H1 (cell line): ENCODE data around the gene LCE4A. TPM values are rescaled to one million over a fixed set of nuclear protein-coding genes. Genes with fewer than 3 reads are reported as not detected.

Experiments used
- CTCF ChIA-PET: fragments of 300-600 bp; sonication (Branson Sonifier 250); formaldehyde crosslinking; loops from one replicate; lab custom pipeline; 2021; ENCODE audit not compliant: partially characterized antibody; lab: Charles Lee
- POLR2A ChIA-PET: fragments of 300-600 bp; sonication (Branson Sonifier 250); formaldehyde crosslinking; loops from one replicate; lab custom pipeline; 2021; ENCODE audit warnings: inconsistent platforms; ENCODE audit not compliant: partially characterized antibody; lab: Charles Lee
- DNase-seq, 2 experiments: peaks; one replicate each; pipeline versions ENCODE4 v3.0.0 to v3.0.0-alpha.2; 2010 to 2022; ENCODE audit warnings: low spot score in 2 of 2, low read depth in 1 of 2, mixed read lengths in 1 of 2
- FAIRE-seq: peaks from 2 replicates; lab custom pipeline; 2011; peaks lifted over from hg19 to GRCh38; lab: Jason Lieb, UNC
- H2AFZ ChIP-seq: 2 replicates; pipeline ENCODE4 v1.8.1; 2012; ENCODE audit warnings: low read length, inconsistent platforms
- H2AK5ac ChIP-seq: 2 replicates; pipeline ENCODE4 v1.6.1; 2013; ENCODE audit warnings: low read depth, low read length
- H2BK120ac ChIP-seq: replicated peaks from 2 replicates; pipeline ENCODE3; 2013; ENCODE audit warnings: low read depth, low read length, inconsistent platforms
- H2BK12ac ChIP-seq: 2 replicates; pipeline ENCODE4 v1.6.1; 2013; ENCODE audit warnings: low read depth, low read length
- H2BK15ac ChIP-seq: 2 replicates; pipeline ENCODE4 v1.6.1; 2013; ENCODE audit warnings: low read length
- H2BK20ac ChIP-seq: 2 replicates; pipeline ENCODE4 v1.6.1; 2013; ENCODE audit warnings: low read length
- H2BK5ac ChIP-seq: 2 replicates; pipeline ENCODE4 v1.6.1; 2013; ENCODE audit warnings: low read depth, low read length
- H3K14ac ChIP-seq: 2 replicates; pipeline ENCODE4 v1.6.1; 2013; ENCODE audit warnings: inconsistent platforms; ENCODE audit not compliant: insufficient read length
- H3K18ac ChIP-seq: 2 replicates; pipeline ENCODE4 v1.6.1; 2013; ENCODE audit warnings: low read length; ENCODE audit errors: extremely low read depth
- H3K23ac ChIP-seq: 2 replicates; pipeline ENCODE4 v1.6.1; 2013; ENCODE audit warnings: inconsistent platforms; ENCODE audit not compliant: insufficient read length
- H3K23me2 ChIP-seq: 2 replicates; pipeline ENCODE4 v1.6.1; 2013; ENCODE audit warnings: low read depth, low read length
- H3K27ac ChIP-seq: 2 replicates; pipeline ENCODE4 v1.6.1; 2011; ENCODE audit warnings: low read depth, low read length, inconsistent platforms
- H3K27me3 ChIP-seq, 4 experiments: replicated peaks in 1 of 4; 1 replicate in 1 of 4; 2 replicates in 3 of 4; pipeline versions ENCODE4 v1.6.1 to v1.8.1; 2011 to 2013; ENCODE audit warnings: low read length in 3 of 4, mild to moderate bottlenecking in 3 of 4, inconsistent platforms in 2 of 4, mixed read lengths in 2 of 4, moderate library complexity in 1 of 4; ENCODE audit not compliant: control insufficient read depth in 3 of 4, insufficient read depth in 3 of 4; ENCODE audit errors: extremely low read depth in 1 of 4
- H3K36me3 ChIP-seq, 4 experiments: 2 replicates each; pipeline versions ENCODE4 v1.6.1 to v1.8.1; 2011 to 2013; ENCODE audit warnings: mild to moderate bottlenecking in 4 of 4, low read length in 3 of 4, moderate library complexity in 2 of 4, control low read depth in 1 of 4, inconsistent platforms in 1 of 4; ENCODE audit not compliant: insufficient read depth in 4 of 4, control insufficient read depth in 2 of 4
- H3K4ac ChIP-seq: replicated peaks from 2 replicates; pipeline ENCODE3; 2013; ENCODE audit warnings: low read length, low read depth, mixed read lengths, inconsistent platforms; ENCODE audit not compliant: insufficient read length
- H3K4me1 ChIP-seq, 4 experiments: replicated peaks in 1 of 4; 1 replicate in 1 of 4; 2 replicates in 3 of 4; pipeline versions ENCODE4 v1.6.1 to v1.8.1; 2011 to 2013; ENCODE audit warnings: low read length in 3 of 4, inconsistent platforms in 2 of 4, mixed read lengths in 1 of 4; ENCODE audit not compliant: insufficient read depth in 4 of 4, control insufficient read depth in 3 of 4
- H3K4me2 ChIP-seq, 2 experiments: 2 replicates each; pipeline versions ENCODE4 v1.6.1 to v1.8.1; 2011 to 2013; ENCODE audit warnings: low read depth in 2 of 2, low read length in 2 of 2, control low read depth in 1 of 2, inconsistent platforms in 1 of 2, mild to moderate bottlenecking in 1 of 2; ENCODE audit not compliant: insufficient read depth in 1 of 2
- H3K4me3 ChIP-seq, 4 experiments: fragments of 200-600, 300-600 bp in 1 of 4; sonication (generic), shearing (Covaris generic), sonication (Bioruptor Twin) in 1 of 4; 2 replicates each; pipeline versions ENCODE4 v1.5.1 to v1.8.1; 2011 to 2016; ENCODE audit warnings: low read length in 4 of 4, low read depth in 3 of 4, control low read depth in 2 of 4, inconsistent platforms in 2 of 4, mild to moderate bottlenecking in 2 of 4, mixed read lengths in 1 of 4, moderate library complexity in 1 of 4; ENCODE audit not compliant: insufficient read depth in 2 of 4; ENCODE audit errors: extremely low read depth in 1 of 4
- H3K56ac ChIP-seq: replicated peaks from 2 replicates; pipeline ENCODE3; 2013; ENCODE audit warnings: low read depth, mild to moderate bottlenecking, mixed read lengths, low read length, inconsistent platforms; ENCODE audit not compliant: insufficient read length
- H3K79me1 ChIP-seq: 2 replicates; pipeline ENCODE4 v1.6.1; 2013; ENCODE audit warnings: low read depth, low read length, control low read depth
- H3K79me2 ChIP-seq, 2 experiments: 2 replicates each; pipeline versions ENCODE4 v1.6.1 to v1.8.1; 2012 to 2013; ENCODE audit warnings: low read length in 2 of 2, mild to moderate bottlenecking in 2 of 2, inconsistent platforms in 1 of 2; ENCODE audit not compliant: insufficient read depth in 2 of 2, control insufficient read depth in 1 of 2
- H3K9ac ChIP-seq, 4 experiments: replicated peaks in 1 of 4; 1 replicate in 1 of 4; 2 replicates in 3 of 4; pipeline versions ENCODE4 v1.6.1 to v1.8.1; 2011 to 2013; ENCODE audit warnings: low read depth in 3 of 4, low read length in 3 of 4, control low read depth in 2 of 4, mild to moderate bottlenecking in 2 of 4, moderate library complexity in 2 of 4, inconsistent platforms in 1 of 4; ENCODE audit errors: extremely low read depth in 1 of 4
- H3K9me3 ChIP-seq, 2 experiments: 2 replicates each; pipeline versions ENCODE4 v1.6.1 to v1.8.1; 2012 to 2013; ENCODE audit warnings: mild to moderate bottlenecking in 2 of 2, moderate library complexity in 2 of 2, control low read depth in 1 of 2, inconsistent platforms in 1 of 2, low read depth in 1 of 2, low read length in 1 of 2, mixed read lengths in 1 of 2; ENCODE audit not compliant: insufficient read depth in 2 of 2
- H4K20me1 ChIP-seq, 2 experiments: replicated peaks in 1 of 2; 2 replicates each; pipeline versions ENCODE3 to v1.8.1; 2011 to 2013; ENCODE audit warnings: inconsistent platforms in 2 of 2, low read length in 2 of 2, mild to moderate bottlenecking in 1 of 2; ENCODE audit not compliant: insufficient read depth in 2 of 2, control insufficient read depth in 1 of 2
- H4K5ac ChIP-seq: 2 replicates; pipeline ENCODE4 v1.6.1; 2013; ENCODE audit warnings: low read length, low read depth, mixed read lengths, inconsistent platforms; ENCODE audit not compliant: insufficient read length
- H4K8ac ChIP-seq: 2 replicates; pipeline ENCODE4 v1.8.0; 2013; ENCODE audit warnings: mild to moderate bottlenecking, moderate library complexity, low read length, inconsistent platforms; ENCODE audit not compliant: insufficient read depth; ENCODE audit errors: extremely low read depth
- H4K91ac ChIP-seq: replicated peaks from 2 replicates; pipeline ENCODE3; 2013; ENCODE audit warnings: low read length, mixed read lengths, inconsistent platforms; ENCODE audit not compliant: insufficient read length
- BACH1 ChIP-seq: IDR thresholded peaks from 2 replicates; pipeline ENCODE4 v1.6.1; 2012; ENCODE audit warnings: low read length, improper control_type of control experiment
- CEBPB ChIP-seq: IDR thresholded peaks from 2 replicates; pipeline ENCODE4 v1.6.1; 2012; ENCODE audit warnings: low read depth, low read length
- CREB1 ChIP-seq: IDR thresholded peaks from 2 replicates; pipeline ENCODE4 v1.6.1; 2012; ENCODE audit warnings: inconsistent platforms
- GABPA ChIP-seq: IDR thresholded peaks from 2 replicates; pipeline ENCODE4 v1.6.1; 2011; ENCODE audit warnings: mild to moderate bottlenecking, low read length, moderate library complexity, borderline replicate concordance; ENCODE audit not compliant: insufficient read depth
- MAFK ChIP-seq: IDR thresholded peaks from 2 replicates; pipeline ENCODE4 v1.6.1; 2012; ENCODE audit warnings: low read depth, mild to moderate bottlenecking, improper control_type of control experiment, low read length
- POU5F1 ChIP-seq: IDR thresholded peaks from 2 replicates; pipeline ENCODE4 v1.6.1; 2011; ENCODE audit warnings: low read depth, mild to moderate bottlenecking, low read length, moderate library complexity
- RXRA ChIP-seq: IDR thresholded peaks from 2 replicates; pipeline ENCODE4 v1.6.1; 2011; ENCODE audit warnings: low read depth, mild to moderate bottlenecking, low read length, moderate library complexity; ENCODE audit not compliant: insufficient read depth
- TAF7 ChIP-seq: optimal IDR thresholded peaks from 2 replicates; pipeline ENCODE3; 2011; ENCODE audit warnings: low read depth, mild to moderate bottlenecking, inconsistent platforms, low read length, moderate library complexity, borderline replicate concordance
- WGBS, 2 experiments: shearing (Covaris generic) in 1 of 2; methylation state at CpG; one replicate each; pipeline versions ENCODE4 v1.1.6 to v1.1.7; 2013 to 2015; ENCODE audit warnings: low lambda C conversion rate in 2 of 2, mixed read lengths in 2 of 2, inconsistent platforms in 1 of 2, low coverage in 1 of 2, missing lambda C conversion rate in 1 of 2; ENCODE audit not compliant: insufficient replicate concordance in 2 of 2, insufficient coverage in 1 of 2, insufficient read length in 1 of 2; ENCODE audit errors: extremely low coverage in 1 of 2, missing lambda C conversion rate in 1 of 2; 5-methylcytosine and 5-hydroxymethylcytosine counted together
- long read RNA-seq, 2 experiments: library from RNA in 1 of 2; library from capped mRNA in 1 of 2; stranded (forward); transcript quantifications; one replicate each; pipeline ENCODE4 v2.0.0, GENCODE V29; 2021; ENCODE audit warnings: inconsistent platforms in 1 of 2
- polyA minus RNA-seq, 3 experiments: library from RNA; depleted of rRNA, polyadenylated mRNA; stranded (reverse); fragments of >200 nt; gene quantifications; 1 replicate in 2 of 3; 2 replicates in 1 of 3; pipeline ENCODE4 v1.2.3, GENCODE V29; 2011
- polyA plus RNA-seq, 7 experiments: library from polyadenylated mRNA; depleted of rRNA in 3 of 7; stranded (reverse) in 5 of 7; unstranded in 2 of 7; fragments of >200 nt in 5 of 7; fragments of 200-250 nt in 2 of 7; gene quantifications; 1 replicate in 5 of 7; 2 replicates in 1 of 7; 4 replicates in 1 of 7; pipeline versions ENCODE4 v1.2.1 to v1.2.3, GENCODE V29; 2011 to 2013; ENCODE audit warnings: missing spikeins in 2 of 7, mixed read lengths in 2 of 7
- total RNA-seq: library from RNA; stranded (reverse); fragmentation: NEBNext Ultra II Directional; extraction: Animal tissue kit (Norgen Biotek cat#: 25700); gene quantifications from 2 replicates; pipeline ENCODE4 v1.2.1, GENCODE V29; 2021
- TF ChIP-seq, protein P1 (sequence below), 3 experiments: IDR thresholded peaks; 1 replicate in 2 of 3; 2 replicates in 1 of 3; pipeline versions ENCODE4 v1.5.1 to v1.6.1; 2011; ENCODE audit warnings: low read length in 3 of 3, mild to moderate bottlenecking in 3 of 3, inconsistent platforms in 2 of 3, low read depth in 1 of 3, moderate library complexity in 1 of 3; ENCODE audit not compliant: insufficient read depth in 1 of 3; ENCODE audit errors: control extremely low read depth in 1 of 3

LCE4A gene
- total RNA-seq (not detected in 2 replicates), polyA plus RNA-seq (2011; rRNA removed) (not detected in 2 replicates), polyA minus RNA-seq (2011; rRNA and poly(A)+ RNA removed) (not detected in 2 replicates)
- polyA plus RNA-seq (2011; cell fraction: cytosol; rRNA removed): not detected
- not detected for polyA plus RNA-seq (2011; cell fraction: nucleus; rRNA removed)
- polyA plus RNA-seq (2012, experiment 1 of 2): not detected in 4 replicates
- polyA plus RNA-seq (2012, experiment 2 of 2): not detected
- not detected for polyA plus RNA-seq (2013, experiment 1 of 2)
- polyA plus RNA-seq (2013, experiment 2 of 2): not detected
- not detected for polyA minus RNA-seq (2011; cell fraction: cytosol; rRNA and poly(A)+ RNA removed)
- not detected for polyA minus RNA-seq (2011; cell fraction: nucleus; rRNA and poly(A)+ RNA removed)
- long read RNA-seq, experiment 1: 0 reads
- long read RNA-seq, experiment 2: 0 reads

GRCh38 chr1:152707860-152708259 is at the start of gene LCE4A:
LCE4A (plus strand) TSS chr1:152708160; CDS start chr1:152709076, 916 bp downstream.
- no peak for DNase-seq

More at GRCh38 chr1:152707860-152708259, at the start of gene LCE4A:
- no peak for FAIRE-seq
- H3K14ac ChIP-seq: no peak within 1 kb of the TSS
- H2AFZ ChIP-seq: no peak within 1 kb of the TSS
- H3K23me2 ChIP-seq: no peaks in the 10 kb centered on the region; the same call in 1 of the 2 replicates
- no peak within 1 kb of the TSS for H2BK12ac ChIP-seq
- no peak within 1 kb of the TSS for H3K9ac ChIP-seq
- no peak within 1 kb of the TSS for H4K8ac ChIP-seq
- H3K4me2 ChIP-seq: no peak within 1 kb of the TSS
- H3K79me2 ChIP-seq: no peaks in the 10 kb centered on the region
- peaks cover 67 to 69% of the 10 kb centered on the region in 2 experiments for H3K9me3 ChIP-seq
- no peaks in the 10 kb centered on the region for H3K36me3 ChIP-seq
- no peak within 1 kb of the TSS for H3K18ac ChIP-seq
- H3K23ac ChIP-seq: no peak within 1 kb of the TSS
- CTCF ChIA-PET: no interaction called here
- H2BK5ac ChIP-seq: no peak within 1 kb of the TSS
- no peak within 1 kb of the TSS for H4K5ac ChIP-seq
- no peak within 1 kb of the TSS for H2AK5ac ChIP-seq
- H3K56ac ChIP-seq: no peak within 1 kb of the TSS
- H3K4me3 ChIP-seq: no peak within 1 kb of the TSS
- H3K79me1 ChIP-seq: no peaks in the 10 kb centered on the region
- WGBS, 2 experiments: 68% methylated on average over 2 of the region's 2 CpGs; no CpG with 5 or more reads in 1 of the 2 experiments
- TF ChIP-seq GABPA (no peak), BACH1 (no peak), MAFK (no peak), CREB1 (no peak), POU5F1 (no peak), RXRA (no peak), CEBPB (no peak), TAF7 (no peak)
- TF ChIP-seq, protein P1, sequence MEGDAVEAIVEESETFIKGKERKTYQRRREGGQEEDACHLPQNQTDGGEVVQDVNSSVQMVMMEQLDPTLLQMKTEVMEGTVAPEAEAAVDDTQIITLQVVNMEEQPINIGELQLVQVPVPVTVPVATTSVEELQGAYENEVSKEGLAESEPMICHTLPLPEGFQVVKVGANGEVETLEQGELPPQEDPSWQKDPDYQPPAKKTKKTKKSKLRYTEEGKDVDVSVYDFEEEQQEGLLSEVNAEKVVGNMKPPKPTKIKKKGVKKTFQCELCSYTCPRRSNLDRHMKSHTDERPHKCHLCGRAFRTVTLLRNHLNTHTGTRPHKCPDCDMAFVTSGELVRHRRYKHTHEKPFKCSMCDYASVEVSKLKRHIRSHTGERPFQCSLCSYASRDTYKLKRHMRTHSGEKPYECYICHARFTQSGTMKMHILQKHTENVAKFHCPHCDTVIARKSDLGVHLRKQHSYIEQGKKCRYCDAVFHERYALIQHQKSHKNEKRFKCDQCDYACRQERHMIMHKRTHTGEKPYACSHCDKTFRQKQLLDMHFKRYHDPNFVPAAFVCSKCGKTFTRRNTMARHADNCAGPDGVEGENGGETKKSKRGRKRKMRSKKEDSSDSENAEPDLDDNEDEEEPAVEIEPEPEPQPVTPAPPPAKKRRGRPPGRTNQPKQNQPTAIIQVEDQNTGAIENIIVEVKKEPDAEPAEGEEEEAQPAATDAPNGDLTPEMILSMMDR (IDR thresholded peaks at IDR 0.05; ENCODE audit: control extremely low read depth in 1 of 3, insufficient read depth in 1 of 3, low read depth in 1 of 3, low read length in 3 of 3): no peak
- TF ChIP-seq, all 59 proteins: peak for 0
- no peak within 1 kb of the TSS for H3K4ac ChIP-seq
- no peak within 1 kb of the TSS for H2BK120ac ChIP-seq
- H2BK15ac ChIP-seq: no peak within 1 kb of the TSS
- no peak within 1 kb of the TSS for H3K27ac ChIP-seq
- POLR2A ChIA-PET: no interaction called here
- H4K91ac ChIP-seq: no peak within 1 kb of the TSS
- no peak within 1 kb of the TSS for H2BK20ac ChIP-seq
- H4K20me1 ChIP-seq: no peaks in the 10 kb centered on the region
- H3K27me3 ChIP-seq: no peaks in the 10 kb centered on the region
- no peaks in the 10 kb centered on the region for H3K4me1 ChIP-seq
